Head of caudate nucleus (tissue), 42 donors: ENCODE results near the gene LRRC1.

ENCODE experiments used
- DNase-seq, 42 donors: peaks; one replicate each; pipeline versions ENCODE4 v3.0.0 to v3.0.0-alpha.2; 2020 to 2021; ENCODE audit warnings: mixed read lengths in 7 of 42
- intact Hi-C: fragments of 100-400 bp; cut with DNase I; formaldehyde crosslinking; loops from one replicate; pipeline ENCODE4 v1.15.0; 2022

The LRRC1 gene

DNA sequence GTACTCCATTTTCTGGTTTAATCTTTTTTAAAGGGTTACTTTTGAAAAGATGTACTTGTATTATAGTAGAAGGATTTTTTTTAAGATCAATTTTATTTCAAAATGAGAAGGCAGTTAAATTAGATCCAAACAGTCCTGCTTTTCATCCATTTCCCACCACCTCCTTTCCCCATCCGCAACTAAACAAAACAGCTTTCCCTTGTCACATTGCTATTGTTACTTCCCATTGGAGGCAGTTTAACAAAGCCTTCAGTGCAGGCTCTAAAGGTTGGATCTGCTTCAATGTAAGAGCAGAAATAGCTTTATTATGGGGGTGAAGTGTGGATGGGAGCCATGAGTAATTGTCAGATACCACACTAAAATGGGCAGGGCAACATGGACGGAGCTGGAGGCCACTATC is 65.7 kb downstream of the LRRC1 start:
- DNase-seq: no peak
- intact Hi-C loops: no loop called here

DNA sequence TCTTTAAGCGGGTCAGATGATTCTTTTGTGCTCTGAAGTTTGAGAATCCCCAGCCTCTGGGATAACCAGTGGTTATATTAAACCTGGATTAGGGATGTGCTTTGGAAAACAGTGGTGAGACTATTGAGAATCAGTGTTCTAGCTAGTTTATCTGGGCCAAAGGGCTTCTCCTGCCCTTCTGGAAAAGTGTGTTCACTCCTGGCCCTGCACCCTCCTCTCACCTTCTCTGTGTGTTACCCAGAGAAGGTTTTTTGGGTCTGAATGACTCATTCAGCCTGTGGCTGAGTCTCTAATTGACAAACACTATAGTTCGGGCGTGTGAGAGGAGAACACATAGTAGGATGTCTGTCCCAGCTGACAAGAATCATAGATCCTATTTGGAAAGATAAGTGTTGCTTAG is 66.7 kb downstream of the LRRC1 start:
- intact Hi-C loops: no loop called here
- no peak for DNase-seq

DNA sequence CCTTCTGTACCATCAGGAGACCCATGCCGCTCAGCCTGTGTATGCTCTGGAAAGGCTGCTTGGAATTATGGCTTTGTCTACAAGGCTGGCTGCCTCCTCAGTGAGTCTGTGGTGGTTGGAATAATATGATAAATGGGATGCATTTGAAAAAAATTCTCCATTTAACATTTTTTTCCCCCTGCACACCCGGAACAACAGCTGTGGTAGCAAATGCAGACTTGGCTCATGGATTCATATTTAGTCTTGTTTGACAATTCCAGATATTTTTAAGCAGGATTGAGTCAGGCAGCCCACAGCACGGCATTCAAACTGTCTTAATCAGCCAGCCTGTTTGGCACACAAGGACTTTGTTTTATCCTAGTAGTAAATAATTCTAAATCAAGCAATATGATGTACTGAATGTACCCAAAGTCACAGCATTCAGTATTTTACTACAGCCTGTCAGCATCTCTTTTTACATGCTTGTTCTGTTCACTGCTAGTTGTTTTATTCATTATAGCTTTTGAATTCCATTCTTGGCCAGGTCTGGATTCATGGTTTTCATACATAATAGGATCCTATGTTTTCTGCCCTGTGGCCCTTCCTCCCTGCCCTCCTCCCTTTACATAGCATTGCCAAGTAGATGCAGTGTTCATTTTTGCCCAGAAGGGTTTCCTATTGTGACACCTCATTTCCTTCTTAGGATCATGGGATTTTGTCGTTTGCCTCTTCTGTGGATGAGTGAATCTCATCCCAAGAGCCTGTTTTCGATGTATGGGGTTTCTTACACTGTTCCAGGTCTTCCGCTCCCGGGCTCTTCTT is 68.1 kb downstream of the LRRC1 start:
- DNase-seq: peak in 30 of 42 donors; percentile 19 to 76 (median 40)
- intact Hi-C loops: no loop called here

DNA sequence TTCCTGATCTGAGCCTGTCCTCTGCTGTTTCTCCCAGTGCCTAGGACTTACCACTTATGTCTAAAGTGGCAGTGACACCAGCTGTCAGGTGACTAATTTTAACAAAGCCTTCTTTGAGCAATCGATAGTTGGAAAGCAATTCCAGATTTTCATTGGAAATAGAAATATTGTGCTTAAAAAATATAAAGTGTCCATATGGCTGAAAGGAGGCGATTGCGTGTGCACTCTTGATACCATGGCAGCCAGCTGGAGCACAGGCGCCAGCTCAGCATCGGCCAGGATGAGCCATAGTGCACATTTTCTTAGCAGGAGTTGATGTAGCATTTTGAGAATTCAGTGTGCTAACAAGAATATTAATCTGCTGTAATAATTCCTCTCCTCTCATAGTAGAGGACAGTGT is 70.0 kb downstream of the LRRC1 start:
- intact Hi-C loops: no loop called here
- no peak for DNase-seq

DNA sequence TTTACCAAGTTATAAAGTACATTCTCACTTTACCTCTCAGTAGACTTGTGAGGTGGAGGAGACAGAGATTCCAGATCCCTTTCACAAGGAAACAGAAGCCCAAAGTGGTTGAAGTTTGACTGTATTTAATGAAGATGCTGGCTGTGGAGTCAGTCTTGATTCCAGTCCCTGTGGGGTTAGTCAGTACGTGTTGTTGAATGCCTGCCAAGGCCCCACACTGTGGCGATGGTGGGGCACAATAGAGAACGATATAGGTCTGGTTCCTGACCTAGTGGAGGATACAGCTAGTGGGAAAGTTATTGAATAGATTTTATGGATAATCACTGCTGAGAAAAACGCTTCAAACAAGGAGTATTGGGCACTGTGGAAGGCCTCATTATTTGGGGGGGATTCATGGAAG is 71.4 kb downstream of the LRRC1 start:
- DNase-seq: no peak
- intact Hi-C loops: no loop called here

DNA sequence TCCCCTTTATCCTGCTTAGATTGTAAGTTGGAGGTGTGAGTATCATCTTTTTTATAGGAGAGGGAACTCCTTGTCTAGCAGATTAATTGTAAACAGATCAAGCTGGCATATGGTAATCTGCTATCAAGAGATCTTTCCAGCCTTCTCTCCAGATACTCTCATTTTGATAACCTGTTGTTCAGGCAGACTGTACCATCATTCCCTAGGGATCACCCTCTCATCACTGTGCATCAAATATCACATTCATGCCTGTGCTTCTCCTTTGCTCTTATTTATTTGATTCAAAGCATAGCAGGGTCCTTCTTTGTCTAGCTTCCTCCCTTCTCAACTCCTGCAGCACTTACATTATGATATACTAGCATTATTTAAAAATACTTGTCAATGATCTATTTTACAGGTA is 73.8 kb downstream of the LRRC1 start:
- intact Hi-C loops: no loop called here
- no peak for DNase-seq

DNA sequence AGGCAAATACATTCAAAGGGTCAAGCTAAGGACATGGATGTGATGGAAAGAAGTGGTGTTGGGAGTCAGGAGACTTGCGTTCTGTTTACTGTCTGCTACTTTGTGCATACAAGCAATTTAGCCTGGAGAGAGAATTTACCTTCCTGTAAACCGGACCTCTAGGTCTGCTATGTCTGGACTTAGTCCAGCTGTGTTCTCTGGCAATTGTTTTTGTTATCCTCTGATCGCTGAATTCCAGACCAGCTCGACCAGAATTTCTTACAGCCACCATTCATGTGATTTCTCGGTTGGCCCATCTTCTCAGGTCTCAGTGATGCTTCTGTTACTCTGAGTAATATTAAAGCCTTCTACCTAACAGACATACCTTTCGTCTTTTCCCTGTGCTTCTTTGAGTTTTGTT is 75.2 kb downstream of the LRRC1 start:
- intact Hi-C loops: no loop called here
- DNase-seq: no peak

DNA sequence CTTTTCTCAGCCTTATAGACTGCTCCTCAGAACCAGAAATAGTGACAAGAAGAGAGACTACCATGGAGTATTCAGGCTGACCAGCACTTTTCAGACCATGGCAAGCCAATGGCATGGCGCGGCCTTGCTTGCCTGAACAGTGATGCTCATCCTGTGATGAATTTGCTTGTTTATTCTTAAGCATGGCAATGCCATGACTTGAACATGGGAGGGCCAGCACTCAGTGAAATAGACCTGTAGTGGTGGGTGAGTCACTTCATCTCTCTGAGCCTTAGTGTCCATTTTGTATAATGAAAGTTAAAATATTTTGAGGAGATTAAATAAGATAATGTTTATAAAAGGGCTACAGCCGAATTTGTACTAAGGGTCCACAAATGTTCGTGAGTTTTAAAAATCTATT is 79.1 kb downstream of the LRRC1 start:
- no peak for DNase-seq
- intact Hi-C loops: no loop called here

DNA sequence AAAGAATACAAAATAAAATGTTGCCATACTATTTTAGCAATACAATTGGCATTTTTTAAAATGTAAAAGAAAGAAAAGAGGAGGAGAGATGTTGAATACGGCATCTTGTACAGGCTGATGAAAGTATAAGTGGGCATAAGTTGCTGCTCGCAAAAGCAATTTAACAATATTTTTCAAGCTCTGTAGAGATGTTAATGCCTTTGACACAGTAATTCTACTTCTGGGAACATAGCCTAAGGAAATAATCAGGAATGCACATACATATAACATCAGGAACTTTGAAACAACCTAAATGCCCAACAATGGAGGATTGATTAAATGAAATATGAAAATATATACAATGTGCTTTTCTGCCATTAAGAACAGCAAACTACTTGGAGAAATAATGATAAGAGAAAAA is 80.2 kb downstream of the LRRC1 start:
- no peak for DNase-seq
- intact Hi-C loops: no loop called here

DNA sequence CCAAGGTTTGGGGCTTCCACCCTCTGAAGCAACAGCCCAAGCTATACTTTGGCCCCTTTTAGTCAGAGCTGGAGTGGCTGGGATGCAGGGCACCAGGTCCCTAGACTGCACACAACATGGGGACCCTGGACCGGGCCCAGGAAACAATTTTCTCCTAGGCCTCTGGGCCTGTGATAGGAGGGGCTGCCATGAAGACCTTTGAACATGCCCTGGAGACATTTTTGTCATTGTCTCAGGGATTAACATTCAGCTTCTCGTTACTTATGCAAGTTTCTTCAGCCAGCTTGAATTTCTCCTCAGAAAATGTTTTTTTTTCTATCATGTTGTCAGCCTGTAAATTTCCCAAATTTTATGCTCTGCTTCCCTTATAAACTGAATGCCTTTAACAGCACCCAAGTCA is 82.3 kb downstream of the LRRC1 start:
- intact Hi-C loops: no loop called here
- DNase-seq: no peak

DNA sequence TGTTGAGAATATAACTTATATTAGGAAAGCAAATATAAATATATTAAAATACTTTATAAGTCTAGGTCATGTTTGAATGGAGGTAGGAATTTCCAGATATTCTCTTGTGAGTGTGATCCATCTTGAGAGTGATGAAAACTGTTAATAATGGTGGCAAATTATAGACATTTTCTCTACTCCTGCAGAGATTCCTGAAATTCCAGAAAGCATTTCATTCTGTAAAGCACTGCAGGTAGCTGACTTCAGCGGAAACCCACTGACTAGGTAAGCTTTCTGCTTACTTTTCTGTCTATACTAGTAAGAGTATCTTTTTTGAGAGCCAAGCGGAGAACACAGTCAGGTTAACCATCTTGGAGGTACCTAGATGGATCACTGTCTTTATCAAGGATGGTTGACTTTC is 84.0 kb downstream of the LRRC1 start:
- intact Hi-C loops: no loop called here
- no peak for DNase-seq

DNA sequence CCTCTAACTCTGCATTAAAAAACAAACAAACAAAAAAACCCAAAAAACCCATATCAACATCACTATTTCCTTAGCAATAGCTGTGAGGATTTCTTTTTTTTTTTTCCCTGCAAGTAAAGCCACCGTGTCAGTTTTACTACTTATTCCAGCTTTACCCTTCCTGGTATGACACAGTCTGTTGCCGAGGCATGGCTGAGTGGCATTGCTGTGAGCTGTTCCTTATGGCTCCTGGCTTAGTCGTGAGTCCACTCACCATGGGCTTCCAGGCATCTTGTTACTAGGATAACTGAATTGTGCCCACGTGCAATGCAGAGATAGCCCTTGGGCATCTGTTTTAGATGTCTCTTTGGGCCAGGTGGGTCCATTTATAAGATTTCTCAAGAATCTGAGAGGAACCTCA is 84.8 kb downstream of the LRRC1 start:
- intact Hi-C loops: no loop called here
- DNase-seq: no peak

DNA sequence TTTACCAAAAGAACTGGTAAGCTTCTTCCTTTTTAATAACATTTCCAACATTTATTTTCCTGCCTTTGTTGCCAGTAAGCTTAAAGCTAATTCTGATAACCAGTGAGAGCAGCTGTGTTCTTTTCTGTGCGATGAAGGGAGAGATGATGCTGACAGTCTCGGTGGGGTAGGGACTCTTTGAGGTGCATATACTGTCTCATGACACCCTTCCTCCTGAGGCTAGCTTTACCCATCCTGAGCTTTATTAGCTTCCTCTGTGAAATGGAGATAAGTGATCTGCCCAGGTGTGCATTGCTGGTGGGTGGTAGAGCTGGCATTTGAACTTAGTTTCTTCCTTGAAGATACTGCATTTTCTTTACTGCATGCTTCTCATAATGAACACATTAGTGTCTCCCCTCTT is 92.5 kb downstream of the LRRC1 start:
- intact Hi-C loops: no loop called here
- DNase-seq: no peak

DNA sequence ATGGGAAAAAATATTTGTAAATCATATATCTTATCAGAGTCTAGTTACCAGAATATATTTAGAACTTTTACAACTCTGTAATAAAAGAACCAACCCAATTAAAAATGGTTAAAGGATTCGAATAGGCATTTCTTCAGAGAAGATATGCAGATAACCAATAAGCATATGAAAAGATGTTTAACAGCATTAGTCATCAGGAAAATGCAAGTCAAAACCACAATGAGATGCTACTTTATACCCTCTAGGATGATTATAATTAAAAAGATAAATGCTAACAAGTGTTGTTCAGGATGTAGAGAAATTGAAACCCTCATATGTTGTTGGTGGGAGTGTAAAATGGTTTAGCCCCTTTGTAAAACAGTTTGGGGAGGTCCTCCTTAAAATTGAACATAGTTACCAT is 94.1 kb downstream of the LRRC1 start:
- DNase-seq: no peak
- intact Hi-C loops: no loop called here

DNA sequence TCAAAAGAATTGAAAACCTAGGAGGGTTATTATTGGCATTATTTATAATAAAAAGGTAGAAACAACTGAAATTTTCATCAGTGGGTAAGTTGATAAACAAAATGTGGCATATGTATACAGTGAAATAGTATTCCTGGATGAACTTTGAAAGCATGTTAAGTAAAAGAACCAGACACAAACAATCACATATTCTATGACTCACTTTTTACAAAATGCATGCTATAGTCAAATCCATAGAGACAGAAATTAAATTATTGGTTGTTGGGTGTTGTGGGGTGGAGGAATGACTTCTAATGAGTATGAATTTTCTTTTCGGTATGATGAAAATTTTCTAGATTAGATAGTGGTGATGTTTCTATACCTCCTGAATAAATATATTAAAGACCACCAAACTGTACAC is 94.6 kb downstream of the LRRC1 start:
- DNase-seq: no peak

DNA sequence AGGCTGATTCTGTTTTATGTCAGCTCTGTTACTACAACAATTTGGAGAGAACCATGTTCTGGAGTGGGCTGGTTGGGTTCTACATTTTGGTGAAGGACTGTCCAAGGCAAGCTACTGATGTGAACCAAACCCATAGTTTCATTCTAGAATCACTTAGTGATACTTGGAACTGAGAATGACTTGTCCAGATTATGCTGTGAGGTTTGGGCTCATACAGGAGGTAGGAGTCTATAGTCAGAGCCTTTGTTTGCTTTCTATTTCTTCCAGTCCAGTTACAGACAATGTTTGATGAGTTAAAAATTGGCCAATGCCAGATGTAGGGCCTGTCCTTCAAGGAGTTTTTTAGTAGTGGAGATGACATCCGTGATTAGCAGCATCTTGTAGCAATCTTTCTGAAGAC is 97.9 kb downstream of the LRRC1 start:
- DNase-seq: no peak
- intact Hi-C loops: no loop called here

More for the DNA sequence above, 94.6 kb downstream of the LRRC1 start:
- intact Hi-C loops: no loop called here

DNA sequence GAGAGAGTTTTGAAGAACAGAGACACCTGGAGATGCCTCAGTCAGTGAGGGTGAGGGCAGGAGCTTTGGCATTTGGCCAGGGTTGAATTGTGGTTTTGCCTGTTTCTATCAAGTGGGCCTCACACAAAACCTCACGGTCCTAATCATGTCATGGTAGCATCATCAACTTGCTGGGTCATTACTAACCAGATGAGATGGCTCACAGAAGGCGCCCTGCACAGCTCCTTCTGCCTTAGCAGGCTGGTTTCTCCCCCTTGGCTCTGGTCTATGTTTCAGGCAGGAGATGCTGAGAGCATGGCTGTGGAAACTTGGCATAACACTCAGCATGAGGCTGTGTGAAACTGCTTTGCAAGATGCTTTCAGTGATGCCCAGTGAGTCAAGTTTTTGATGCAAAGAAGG is 99.3 kb downstream of the LRRC1 start:
- peak in 13 of 42 donors; percentile 7 to 64 (median 25) for DNase-seq
- intact Hi-C loops: no loop called here

DNA sequence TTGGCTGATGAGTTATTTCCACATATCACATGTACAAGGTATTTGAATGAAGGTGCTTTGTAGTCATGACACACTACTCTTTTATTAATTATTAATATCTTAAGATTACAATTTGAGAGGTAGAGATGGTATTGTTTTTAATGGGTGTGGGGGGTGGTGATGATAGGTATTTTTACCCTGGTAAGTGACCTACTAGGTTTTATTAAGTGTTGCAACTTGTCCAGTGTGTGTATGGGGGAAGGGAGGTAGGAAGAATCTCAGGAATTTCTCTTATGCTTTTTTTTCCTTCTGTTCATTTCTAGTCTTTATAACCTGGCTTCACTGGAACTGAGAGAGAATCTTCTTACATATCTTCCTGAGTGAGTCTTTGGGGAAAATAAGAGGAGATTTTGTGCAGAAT is 101.4 kb downstream of the LRRC1 start:
- DNase-seq: no peak
- intact Hi-C loops: no loop called here

DNA sequence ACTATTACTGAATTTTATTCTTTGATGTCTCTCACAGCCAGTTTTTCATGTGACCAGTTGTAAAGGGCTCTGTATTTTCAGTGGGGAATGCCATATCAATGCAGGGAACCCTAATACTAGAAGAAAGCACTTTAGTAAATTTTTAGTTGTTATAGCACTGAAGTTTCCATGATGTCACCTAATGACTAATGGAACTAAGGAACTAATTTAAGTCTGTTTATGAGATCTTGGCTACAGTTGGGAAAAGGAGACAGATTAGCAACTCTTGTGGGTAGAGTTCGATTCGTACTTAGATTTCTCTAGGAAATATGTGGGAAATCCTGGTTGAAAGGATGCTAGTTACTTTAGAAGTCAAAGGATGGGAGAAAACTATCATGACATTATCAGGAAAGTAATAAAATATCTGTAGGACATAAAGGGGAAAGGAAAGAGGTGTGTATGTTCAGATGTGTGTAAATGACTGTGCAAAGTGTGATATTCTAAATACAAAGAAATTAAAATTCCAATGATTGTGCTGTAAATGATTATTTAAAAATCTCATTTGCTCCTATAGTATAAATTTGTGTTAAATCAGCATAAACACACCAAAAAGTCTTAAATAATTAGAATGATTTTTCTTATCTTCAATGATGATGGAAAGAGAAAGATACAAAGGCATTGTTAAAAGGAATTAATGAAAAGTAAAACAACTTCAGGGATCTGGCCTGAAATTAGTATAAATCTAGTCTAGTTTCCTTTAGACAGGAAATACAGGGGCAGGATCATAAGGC is 103.4 kb downstream of the LRRC1 start:
- DNase-seq: no peak
- intact Hi-C loops: no loop called here

DNA sequence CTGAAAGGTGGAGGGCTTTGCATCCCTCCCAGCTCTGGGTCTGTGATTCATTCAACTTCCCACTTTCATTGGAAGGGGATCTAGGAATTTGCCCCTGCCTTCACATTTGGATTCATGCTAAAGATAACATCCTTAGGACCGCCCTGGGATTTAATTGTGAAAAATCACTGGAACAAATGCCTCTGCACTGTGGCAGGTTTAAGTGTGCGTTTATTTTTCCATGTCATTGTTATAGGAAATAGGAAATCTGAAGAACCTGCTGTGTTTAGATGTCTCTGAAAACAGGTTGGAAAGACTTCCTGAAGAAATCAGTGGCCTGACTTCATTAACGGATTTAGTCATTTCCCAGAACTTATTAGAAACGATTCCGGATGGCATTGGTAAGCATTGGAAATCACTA is 104.7 kb downstream of the LRRC1 start:
- intact Hi-C loops: no loop called here
- no peak for DNase-seq

DNA sequence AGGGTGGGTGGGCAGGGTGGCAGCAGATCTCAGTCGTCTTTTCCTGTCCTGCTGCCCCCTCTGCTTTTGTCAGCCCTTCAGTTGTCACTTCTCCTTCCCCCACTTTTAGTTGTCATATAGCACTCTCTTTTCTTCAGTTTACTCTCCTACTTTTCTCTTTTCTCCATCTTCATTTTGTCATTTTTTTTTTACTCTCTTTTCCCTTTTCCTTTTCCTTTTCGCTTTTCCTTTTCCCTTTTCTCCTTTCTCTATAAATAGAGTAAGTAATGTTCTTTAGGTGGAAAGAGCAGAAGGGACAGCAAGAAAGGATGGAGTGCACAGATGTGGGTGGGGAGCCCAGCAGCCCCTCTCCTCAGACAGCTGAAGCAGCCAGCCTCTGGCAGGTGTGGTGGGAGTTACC is 108.6 kb downstream of the LRRC1 start:
- no peak for DNase-seq
- intact Hi-C loops: loop anchor here (10.0 kb wide), 1 partner anchor 59 kb away; no protein-coding TSS in a partner anchor
